SK-N-SH treated with all-trans-retinoic acid at 6 μM for 48 hours (cell line): ENCODE results near the gene MVB12A.

ENCODE experiments used
- ATAC-seq: fragments of 200-7000 bp; cut with Tn5 transposase; 3 replicates; pipeline ENCODE4 v1.9.1; 2020; ENCODE audit warnings: mild to moderate bottlenecking, moderate library complexity
- BACH2 ChIP-seq: fragments of 250-450 bp; sonication (Bioruptor Pico); IDR thresholded peaks from 2 replicates; pipeline ENCODE4 v1.9.0; 2021; ENCODE audit warnings: mild to moderate bottlenecking, borderline replicate concordance
- CSDC2 ChIP-seq: fragments of 250-450 bp; sonication (Bioruptor Pico); IDR thresholded peaks from 2 replicates; pipeline ENCODE4 v1.5.0; 2020; ENCODE audit warnings: mild to moderate bottlenecking, moderate library complexity
- ESRRG ChIP-seq: fragments of 250-450 bp; sonication (Bioruptor Pico); IDR thresholded peaks from 2 replicates; pipeline ENCODE4 v1.6.1; 2021; ENCODE audit warnings: mild to moderate bottlenecking
- ISL1 ChIP-seq: fragments of 250-450 bp; sonication (Bioruptor Pico); IDR thresholded peaks from 2 replicates; pipeline ENCODE4 v2.1.2; 2022; ENCODE audit warnings: mild to moderate bottlenecking, moderate library complexity
- PPARA ChIP-seq: fragments of 250-450 bp; sonication (Bioruptor Pico); IDR thresholded peaks from 2 replicates; pipeline ENCODE4 v1.5.0; 2020; ENCODE audit warnings: mild to moderate bottlenecking, borderline replicate concordance
- RARB ChIP-seq: fragments of 250-450 bp; sonication (Bioruptor Pico); IDR thresholded peaks from 2 replicates; pipeline ENCODE4 v1.8.0; 2021; ENCODE audit warnings: mild to moderate bottlenecking, moderate library complexity
- SNAI2 ChIP-seq: fragments of 250-450 bp; sonication (Bioruptor Pico); IDR thresholded peaks from 2 replicates; pipeline ENCODE4 v1.5.0; 2020; ENCODE audit warnings: mild to moderate bottlenecking, moderate library complexity
- TCF4 ChIP-seq: fragments of 250-450 bp; sonication (Bioruptor Pico); IDR thresholded peaks from 2 replicates; pipeline ENCODE4 v1.8.0; 2021; ENCODE audit warnings: mild to moderate bottlenecking, moderate library complexity, borderline replicate concordance
- TOX ChIP-seq: fragments of 250-450 bp; sonication (Bioruptor Pico); IDR thresholded peaks from 2 replicates; pipeline ENCODE4 v1.8.0; 2021; ENCODE audit warnings: mild to moderate bottlenecking, moderate library complexity, borderline replicate concordance
- ZC3H10 ChIP-seq: fragments of 250-450 bp; sonication (Bioruptor Pico); IDR thresholded peaks from 2 replicates; pipeline ENCODE4 v1.5.1; 2021; ENCODE audit warnings: mild to moderate bottlenecking, moderate library complexity
- ZFP3 ChIP-seq: fragments of 250-450 bp; sonication (Bioruptor Pico); IDR thresholded peaks from 2 replicates; pipeline ENCODE4 v1.5.0; 2020; ENCODE audit warnings: mild to moderate bottlenecking, moderate library complexity
- ZNF565 ChIP-seq: fragments of 450-650 bp; formaldehyde crosslinking; conservative IDR thresholded peaks from 2 replicates; pipeline ENCODE4 v1.5.0; 2020; ENCODE audit warnings: low read depth, mild to moderate bottlenecking, moderate library complexity
- ZNF70 ChIP-seq: fragments of 450-650 bp; formaldehyde crosslinking; IDR thresholded peaks from 2 replicates; pipeline ENCODE4 v1.5.0; 2020; ENCODE audit warnings: mild to moderate bottlenecking, moderate library complexity
- ZNF8 ChIP-seq: fragments of 450-650 bp; formaldehyde crosslinking; IDR thresholded peaks from 2 replicates; pipeline ENCODE4 v1.5.0; 2020; ENCODE audit warnings: mild to moderate bottlenecking, moderate library complexity
- TF ChIP-seq, protein P1 (sequence below): fragments of 250-450 bp; sonication (Bioruptor Pico); IDR thresholded peaks from 2 replicates; pipeline ENCODE4 v1.8.0; 2021; ENCODE audit warnings: low read depth, mild to moderate bottlenecking, moderate library complexity, borderline replicate concordance
- TF ChIP-seq, protein P2 (sequence below): fragments of 250-450 bp; sonication (Bioruptor Pico); IDR thresholded peaks from 2 replicates; pipeline ENCODE4 v1.5.1; 2020; ENCODE audit warnings: low read depth, mild to moderate bottlenecking, moderate library complexity
- TF ChIP-seq, protein P3 (sequence below): fragments of 250-450 bp; sonication (Bioruptor Pico); IDR thresholded peaks from 2 replicates; pipeline ENCODE4 v1.8.0; 2020; ENCODE audit warnings: mild to moderate bottlenecking, moderate library complexity, borderline replicate concordance
- TF ChIP-seq, protein P4 (sequence below): fragments of 250-450 bp; sonication (Bioruptor Pico); IDR thresholded peaks from 2 replicates; pipeline ENCODE4 v1.5.0; 2020; ENCODE audit warnings: mild to moderate bottlenecking, moderate library complexity
- TF ChIP-seq, protein P5 (sequence below): fragments of 250-450 bp; sonication (Bioruptor Pico); IDR thresholded peaks from 2 replicates; pipeline ENCODE4 v1.5.1; 2021; ENCODE audit warnings: mild to moderate bottlenecking, moderate library complexity

The MVB12A gene

DNA sequence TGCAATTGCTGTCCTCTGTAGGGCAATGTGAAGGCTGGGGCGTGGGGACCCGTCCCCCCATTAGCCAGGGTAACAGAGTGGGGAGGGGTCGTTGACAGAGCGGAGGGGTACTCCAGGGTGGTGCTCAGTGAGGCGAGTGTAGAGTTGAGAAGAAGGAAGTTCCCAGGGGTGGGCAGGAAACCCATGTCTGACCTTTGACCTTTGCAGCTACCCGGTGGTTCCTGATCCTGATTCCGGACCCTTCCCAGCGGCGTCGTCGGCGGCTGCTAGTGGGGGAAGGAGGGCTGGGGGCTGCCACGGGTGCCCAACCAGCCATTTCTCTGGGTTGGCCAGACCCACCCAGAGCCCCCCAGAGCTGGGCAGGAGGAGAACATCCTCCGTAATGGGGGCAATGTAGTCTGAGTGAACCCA is 40.6 kb upstream of the MVB12A start:
- no peak for ATAC-seq
- TF ChIP-seq, protein P1, sequence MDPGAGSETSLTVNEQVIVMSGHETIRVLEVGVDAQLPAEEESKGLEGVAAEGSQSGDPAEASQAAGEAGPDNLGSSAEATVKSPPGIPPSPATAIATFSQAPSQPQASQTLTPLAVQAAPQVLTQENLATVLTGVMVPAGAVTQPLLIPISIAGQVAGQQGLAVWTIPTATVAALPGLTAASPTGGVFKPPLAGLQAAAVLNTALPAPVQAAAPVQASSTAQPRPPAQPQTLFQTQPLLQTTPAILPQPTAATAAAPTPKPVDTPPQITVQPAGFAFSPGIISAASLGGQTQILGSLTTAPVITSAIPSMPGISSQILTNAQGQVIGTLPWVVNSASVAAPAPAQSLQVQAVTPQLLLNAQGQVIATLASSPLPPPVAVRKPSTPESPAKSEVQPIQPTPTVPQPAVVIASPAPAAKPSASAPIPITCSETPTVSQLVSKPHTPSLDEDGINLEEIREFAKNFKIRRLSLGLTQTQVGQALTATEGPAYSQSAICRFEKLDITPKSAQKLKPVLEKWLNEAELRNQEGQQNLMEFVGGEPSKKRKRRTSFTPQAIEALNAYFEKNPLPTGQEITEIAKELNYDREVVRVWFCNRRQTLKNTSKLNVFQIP (CRISPR knock-in tag): no peak
- TF ChIP-seq, protein P2, sequence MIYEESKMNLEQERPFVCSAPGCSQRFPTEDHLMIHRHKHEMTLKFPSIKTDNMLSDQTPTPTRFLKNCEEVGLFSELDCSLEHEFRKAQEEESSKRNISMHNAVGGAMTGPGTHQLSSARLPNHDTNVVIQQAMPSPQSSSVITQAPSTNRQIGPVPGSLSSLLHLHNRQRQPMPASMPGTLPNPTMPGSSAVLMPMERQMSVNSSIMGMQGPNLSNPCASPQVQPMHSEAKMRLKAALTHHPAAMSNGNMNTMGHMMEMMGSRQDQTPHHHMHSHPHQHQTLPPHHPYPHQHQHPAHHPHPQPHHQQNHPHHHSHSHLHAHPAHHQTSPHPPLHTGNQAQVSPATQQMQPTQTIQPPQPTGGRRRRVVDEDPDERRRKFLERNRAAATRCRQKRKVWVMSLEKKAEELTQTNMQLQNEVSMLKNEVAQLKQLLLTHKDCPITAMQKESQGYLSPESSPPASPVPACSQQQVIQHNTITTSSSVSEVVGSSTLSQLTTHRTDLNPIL (CRISPR knock-in tag): no peak
- TF ChIP-seq, protein P3, sequence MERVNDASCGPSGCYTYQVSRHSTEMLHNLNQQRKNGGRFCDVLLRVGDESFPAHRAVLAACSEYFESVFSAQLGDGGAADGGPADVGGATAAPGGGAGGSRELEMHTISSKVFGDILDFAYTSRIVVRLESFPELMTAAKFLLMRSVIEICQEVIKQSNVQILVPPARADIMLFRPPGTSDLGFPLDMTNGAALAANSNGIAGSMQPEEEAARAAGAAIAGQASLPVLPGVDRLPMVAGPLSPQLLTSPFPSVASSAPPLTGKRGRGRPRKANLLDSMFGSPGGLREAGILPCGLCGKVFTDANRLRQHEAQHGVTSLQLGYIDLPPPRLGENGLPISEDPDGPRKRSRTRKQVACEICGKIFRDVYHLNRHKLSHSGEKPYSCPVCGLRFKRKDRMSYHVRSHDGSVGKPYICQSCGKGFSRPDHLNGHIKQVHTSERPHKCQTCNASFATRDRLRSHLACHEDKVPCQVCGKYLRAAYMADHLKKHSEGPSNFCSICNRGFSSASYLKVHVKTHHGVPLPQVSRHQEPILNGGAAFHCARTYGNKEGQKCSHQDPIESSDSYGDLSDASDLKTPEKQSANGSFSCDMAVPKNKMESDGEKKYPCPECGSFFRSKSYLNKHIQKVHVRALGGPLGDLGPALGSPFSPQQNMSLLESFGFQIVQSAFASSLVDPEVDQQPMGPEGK (CRISPR knock-in tag): no peak
- TF ChIP-seq TCF4 (CRISPR knock-in tag) (no peak), ZNF565 (CRISPR knock-in tag) (no peak)

DNA sequence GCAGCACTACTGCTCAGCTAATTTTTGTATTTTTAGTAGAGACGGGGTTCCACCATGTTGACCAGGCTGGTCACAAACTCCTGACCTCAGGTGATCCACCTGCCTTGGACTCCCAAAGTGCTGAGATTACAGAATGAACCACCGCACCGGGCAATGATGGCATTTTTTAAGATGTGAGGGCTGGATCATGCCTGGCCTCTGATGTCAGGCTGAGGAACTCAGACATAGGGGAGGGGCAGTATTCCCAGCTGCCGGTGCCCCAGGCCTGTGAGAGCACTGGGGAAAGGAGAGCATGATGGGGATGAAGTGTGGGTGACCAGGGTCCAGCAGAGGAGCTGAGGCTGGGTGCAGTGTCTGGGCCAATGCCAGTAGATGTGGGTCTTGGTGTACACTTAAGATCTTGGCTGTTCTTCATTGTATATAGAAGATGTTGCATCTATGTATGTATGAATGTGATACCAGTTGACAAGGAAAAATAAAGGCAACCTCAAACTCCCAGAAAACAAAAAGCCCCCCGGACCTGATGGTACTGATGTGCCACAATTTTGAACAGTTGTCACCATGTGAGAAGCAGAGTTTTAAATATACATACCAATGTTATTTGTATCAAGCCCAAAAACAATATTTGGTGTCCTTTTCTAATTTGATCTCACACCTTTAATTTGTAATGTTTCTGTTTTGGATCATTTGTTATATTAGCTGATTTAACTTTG is 39.3 kb upstream of the MVB12A start:
- no peak for TF ChIP-seq ZNF8 (CRISPR knock-in tag)
- TF ChIP-seq, protein P4, sequence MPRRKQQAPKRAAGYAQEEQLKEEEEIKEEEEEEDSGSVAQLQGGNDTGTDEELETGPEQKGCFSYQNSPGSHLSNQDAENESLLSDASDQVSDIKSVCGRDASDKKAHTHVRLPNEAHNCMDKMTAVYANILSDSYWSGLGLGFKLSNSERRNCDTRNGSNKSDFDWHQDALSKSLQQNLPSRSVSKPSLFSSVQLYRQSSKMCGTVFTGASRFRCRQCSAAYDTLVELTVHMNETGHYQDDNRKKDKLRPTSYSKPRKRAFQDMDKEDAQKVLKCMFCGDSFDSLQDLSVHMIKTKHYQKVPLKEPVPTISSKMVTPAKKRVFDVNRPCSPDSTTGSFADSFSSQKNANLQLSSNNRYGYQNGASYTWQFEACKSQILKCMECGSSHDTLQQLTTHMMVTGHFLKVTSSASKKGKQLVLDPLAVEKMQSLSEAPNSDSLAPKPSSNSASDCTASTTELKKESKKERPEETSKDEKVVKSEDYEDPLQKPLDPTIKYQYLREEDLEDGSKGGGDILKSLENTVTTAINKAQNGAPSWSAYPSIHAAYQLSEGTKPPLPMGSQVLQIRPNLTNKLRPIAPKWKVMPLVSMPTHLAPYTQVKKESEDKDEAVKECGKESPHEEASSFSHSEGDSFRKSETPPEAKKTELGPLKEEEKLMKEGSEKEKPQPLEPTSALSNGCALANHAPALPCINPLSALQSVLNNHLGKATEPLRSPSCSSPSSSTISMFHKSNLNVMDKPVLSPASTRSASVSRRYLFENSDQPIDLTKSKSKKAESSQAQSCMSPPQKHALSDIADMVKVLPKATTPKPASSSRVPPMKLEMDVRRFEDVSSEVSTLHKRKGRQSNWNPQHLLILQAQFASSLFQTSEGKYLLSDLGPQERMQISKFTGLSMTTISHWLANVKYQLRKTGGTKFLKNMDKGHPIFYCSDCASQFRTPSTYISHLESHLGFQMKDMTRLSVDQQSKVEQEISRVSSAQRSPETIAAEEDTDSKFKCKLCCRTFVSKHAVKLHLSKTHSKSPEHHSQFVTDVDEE (CRISPR knock-in tag): no peak
- no peak for TF ChIP-seq ISL1 (CRISPR knock-in tag)
- no peak for TF ChIP-seq TCF4 (CRISPR knock-in tag)
- TF ChIP-seq TOX: no peak
- no peak for TF ChIP-seq ZNF70 (CRISPR knock-in tag)
- TF ChIP-seq, protein P5, sequence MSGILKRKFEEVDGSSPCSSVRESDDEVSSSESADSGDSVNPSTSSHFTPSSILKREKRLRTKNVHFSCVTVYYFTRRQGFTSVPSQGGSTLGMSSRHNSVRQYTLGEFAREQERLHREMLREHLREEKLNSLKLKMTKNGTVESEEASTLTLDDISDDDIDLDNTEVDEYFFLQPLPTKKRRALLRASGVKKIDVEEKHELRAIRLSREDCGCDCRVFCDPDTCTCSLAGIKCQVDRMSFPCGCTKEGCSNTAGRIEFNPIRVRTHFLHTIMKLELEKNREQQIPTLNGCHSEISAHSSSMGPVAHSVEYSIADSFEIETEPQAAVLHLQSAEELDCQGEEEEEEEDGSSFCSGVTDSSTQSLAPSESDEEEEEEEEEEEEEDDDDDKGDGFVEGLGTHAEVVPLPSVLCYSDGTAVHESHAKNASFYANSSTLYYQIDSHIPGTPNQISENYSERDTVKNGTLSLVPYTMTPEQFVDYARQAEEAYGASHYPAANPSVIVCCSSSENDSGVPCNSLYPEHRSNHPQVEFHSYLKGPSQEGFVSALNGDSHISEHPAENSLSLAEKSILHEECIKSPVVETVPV (CRISPR knock-in tag): no peak
- TF ChIP-seq SNAI2 (CRISPR knock-in tag): no peak
- no peak for TF ChIP-seq BACH2 (CRISPR knock-in tag)
- TF ChIP-seq ZFP3 (CRISPR knock-in tag): no peak
- TF ChIP-seq ESRRG (CRISPR knock-in tag): no peak
- TF ChIP-seq, protein P1 (CRISPR knock-in tag): no peak
- no peak for TF ChIP-seq RARB (CRISPR knock-in tag)
- no peak for ATAC-seq

DNA sequence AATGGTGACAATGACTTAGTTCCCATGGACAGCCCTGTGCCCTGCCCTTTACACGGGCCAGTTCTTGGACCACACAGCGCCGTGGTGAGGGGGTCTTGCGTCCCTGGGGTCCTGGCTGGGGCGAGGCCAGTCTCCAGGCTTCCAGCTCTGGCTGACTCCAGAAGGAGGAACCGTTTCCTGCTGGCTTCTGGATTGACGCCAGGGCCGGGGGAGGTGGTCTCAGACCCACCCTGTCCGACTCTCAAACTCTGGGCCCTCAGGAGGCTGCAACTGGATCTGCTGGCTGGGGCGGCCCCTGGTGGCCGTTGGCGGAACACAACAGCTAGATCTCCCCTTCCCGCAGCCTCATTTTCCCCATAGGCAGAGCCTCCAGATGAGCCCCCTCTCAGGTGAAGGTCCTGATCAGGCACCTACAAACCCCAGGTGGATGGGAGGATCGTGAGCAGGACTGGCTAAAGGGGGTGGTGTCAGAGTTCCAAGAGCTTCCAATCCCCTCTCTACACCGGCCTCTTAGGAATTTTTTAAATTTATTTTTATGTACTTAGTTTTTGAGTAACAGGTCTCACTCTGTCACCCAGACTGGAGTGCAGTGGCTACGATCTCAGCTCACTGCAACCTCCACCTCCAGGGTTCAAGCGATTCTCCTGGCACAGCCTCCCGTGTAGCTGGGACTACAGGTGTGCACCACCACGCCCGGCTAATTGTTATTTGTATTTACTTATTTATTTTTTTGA is 33.8 kb upstream of the MVB12A start:
- ATAC-seq: peak; percentile 68
- TF ChIP-seq BACH2 (CRISPR knock-in tag) (no peak), ZC3H10 (no peak), RARB (CRISPR knock-in tag) (no peak), PPARA (no peak), TCF4 (CRISPR knock-in tag) (no peak), CSDC2 (CRISPR knock-in tag) (no peak), ISL1 (CRISPR knock-in tag) (no peak)
- TF ChIP-seq, protein P3 (CRISPR knock-in tag): no peak
- TF ChIP-seq, protein P5 (CRISPR knock-in tag): no peak
- TF ChIP-seq, protein P2 (CRISPR knock-in tag): no peak
